DMS79 (cell line): Measurements from ENCODE around the gene GRIK3.
"Not testable (repeated sequence)": the region's sequence is repeated elsewhere in the genome, so short reads cannot be mapped to it uniquely, and the experiment has no call there.

Experiments used
- DNase-seq: peaks from one replicate; lab custom pipeline; 2025; lab: John Stamatoyannopoulos, UW

GRIK3 gene

DNA sequence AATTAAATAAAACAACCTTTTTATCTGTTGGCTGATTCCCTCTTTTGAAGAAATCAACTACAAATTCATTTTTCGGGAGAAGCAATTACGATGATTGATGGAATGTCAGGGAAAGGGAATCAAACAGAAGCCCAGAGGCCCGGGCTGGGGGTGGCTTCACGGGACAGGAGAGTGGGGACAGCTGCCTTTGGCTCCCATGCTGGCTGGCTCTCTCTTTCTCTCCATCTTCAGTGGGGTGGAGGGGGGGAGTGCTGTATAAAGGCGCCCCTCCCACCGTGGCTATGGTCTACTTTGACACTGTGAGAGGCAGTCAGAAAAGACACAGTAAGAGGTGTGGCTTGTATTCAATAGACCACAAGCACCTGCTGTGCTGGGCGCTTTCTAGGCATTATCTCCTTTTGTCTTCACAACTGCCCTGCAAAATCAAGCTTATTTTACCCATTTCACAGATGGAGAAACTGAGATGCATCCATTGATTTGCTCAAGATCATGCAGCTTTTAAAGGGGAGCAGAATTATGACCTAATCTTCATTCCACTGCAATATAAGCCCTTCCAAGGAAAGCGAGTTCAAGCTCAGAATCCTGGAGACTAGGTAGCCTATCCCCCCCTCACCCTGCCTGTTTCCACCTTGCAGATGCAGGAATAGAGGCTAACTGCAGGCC lies 92.9 kb downstream of the GRIK3 start:
- no peak for DNase-seq

DNA sequence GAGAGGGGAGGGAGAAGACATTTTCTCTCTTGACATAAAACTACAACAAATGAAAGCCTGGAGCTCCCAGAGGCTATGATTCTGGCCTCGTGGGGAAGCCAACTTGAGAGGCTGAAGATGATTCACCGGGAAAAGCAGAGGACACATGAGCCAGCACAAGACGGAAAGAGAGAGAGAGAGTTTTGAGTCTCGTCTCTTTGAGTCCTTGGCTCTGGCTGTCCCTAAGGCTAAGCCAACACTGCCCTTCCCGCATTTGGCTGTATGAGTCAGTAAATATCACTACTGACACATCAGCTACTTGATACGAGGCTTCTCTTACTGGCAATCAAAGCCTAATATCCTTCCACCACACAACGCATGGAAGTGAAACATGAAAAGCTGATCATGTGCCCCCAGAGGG lies 95.5 kb downstream of the GRIK3 start:
- no peak for DNase-seq

DNA sequence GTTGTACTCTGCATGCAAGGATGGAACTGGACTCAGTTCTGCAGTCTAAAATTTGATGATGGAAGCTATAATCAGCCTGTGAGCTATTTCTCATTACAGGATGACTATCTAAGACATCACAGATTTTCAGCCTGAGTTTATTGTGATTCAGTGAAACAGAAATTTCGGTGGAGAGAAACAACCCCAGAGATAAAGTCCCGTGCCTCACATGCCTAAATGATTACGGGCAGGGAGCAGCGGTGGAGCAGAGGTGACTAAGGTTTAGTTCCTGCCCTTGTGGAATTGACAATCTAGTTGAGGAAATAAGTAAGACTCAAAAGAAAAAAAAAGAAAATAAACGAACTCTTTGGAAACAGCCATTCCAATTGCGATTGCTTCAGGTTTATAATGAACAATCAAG lies 96.9 kb downstream of the GRIK3 start:
- DNase-seq = no peak

DNA sequence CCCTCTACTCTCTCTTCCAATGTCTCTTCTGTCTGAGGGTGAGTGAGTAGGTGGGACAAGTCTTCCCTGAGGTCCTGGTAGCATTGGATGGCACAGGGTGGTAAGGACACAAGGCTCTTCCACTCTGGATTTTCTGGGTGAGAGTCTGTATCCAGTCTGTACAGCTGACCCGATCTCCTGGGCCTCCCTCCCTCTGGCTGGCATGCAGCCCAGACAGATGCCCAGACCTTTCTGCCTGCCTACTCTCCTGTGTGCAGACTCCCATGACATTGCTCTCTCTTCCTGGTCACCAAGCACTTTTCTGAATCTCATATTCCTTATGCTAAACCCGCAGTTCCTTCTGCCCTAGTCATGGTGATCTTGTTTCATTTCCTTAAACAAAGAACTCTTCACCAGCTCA lies 100.3 kb downstream of the GRIK3 start:
- DNase-seq = peak; percentile 55

DNA sequence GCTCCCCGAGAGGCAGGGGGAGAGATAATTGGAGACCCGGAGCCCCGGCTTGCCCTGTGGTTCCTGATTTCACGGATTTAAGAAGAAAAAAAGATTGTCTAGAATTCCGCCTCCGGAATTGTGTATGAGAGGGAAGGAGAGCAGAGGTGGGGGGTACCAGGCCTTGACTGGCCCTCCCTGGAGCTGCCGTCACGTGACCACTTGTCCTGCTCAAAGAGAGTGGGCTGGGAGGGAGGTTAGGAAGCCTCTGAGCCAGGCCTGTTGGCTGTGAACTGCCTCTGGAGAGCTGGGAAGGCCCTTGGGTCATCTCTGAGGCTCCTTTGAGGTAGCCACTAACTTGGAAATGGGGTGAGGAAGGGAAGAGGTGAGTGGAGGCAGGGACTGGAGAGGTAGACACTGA lies 106.5 kb downstream of the GRIK3 start:
- no peak for DNase-seq

DNA sequence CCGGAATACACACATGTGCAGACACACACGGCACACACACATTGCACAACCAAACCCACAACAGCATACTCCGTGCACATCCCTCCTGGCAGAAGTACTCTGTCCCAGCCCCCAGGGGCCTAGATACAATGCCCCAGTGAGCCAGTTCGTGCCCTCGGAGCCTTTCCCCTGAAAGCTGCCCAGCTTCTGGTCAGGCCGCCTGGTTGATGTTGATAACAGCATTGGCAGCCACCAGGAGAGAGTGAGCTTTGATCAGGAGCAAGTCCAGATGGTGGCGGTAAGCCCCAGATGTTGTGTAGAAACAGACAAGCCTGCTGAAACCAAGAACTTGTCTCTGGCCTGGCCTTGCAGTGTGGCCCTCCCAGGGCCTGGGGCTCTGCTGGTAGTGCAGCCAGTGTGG lies 109.1 kb downstream of the GRIK3 start:
- no peak for DNase-seq

DNA sequence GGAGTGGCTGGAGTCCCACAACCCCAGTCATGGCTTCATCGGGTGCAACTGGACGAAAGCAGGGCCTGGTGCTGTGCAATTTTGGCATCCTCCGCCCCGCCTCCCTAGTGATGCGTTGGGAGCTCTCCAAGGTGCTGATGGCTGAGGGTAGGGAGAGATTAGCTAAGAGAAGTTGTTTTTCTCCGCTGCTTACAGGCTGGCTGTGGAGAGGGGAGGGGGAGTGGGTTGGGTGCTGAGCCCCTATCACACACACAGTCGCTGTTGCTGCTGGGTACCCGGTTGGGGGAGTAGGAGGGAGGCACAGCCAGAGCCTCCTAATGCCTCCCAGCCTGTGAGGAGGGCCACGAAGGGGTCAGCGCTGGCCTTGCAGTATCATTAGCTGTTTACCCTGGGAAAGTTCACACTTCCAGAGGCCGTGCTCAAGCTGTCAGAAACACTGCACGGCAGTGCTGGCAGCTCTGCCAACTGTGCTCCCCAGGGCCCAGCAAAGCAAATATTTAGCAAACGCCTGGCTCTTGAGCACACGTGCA lies 110.0 kb downstream of the GRIK3 start:
- peak; percentile 78 for DNase-seq

DNA sequence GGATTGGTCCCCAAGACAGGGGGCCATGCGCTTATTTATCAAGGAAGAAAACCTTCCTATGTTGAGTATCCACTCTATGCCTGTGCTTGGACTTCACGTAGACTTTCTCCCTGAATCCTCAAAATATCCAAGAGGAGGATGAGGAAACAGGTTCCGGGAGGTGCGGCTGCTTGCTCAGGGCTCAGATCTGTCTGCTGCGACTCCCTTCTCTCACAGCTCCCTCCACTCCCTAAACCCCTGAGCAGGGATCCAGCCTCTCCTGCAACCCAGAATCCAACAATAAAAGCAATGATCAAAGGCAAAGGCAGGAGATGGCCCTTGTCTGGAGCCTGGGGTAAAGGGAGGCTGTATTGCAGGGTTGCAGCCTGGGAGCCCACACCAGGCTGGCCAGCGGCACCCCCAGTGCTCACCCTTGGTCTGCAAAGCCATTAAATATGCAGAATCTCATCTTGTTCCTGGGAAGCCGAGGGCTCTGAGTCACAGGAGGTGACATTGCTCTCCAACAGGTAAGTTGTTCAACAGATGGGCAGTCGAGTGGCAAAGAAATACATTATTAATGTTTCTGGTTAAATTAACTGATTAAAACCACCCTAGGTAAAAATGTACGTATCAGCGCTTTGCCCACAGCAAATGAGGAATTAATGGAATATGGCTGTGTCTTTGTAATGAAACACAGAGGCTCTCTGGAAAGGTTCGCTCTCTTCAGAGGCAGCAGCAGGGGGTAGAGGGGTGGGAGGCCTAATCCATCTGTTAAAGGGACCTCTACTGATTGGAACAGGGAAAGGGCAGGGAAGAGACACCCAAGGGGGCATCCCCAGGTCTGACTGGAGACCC lies 111.5 kb downstream of the GRIK3 start:
- no peak for DNase-seq

DNA sequence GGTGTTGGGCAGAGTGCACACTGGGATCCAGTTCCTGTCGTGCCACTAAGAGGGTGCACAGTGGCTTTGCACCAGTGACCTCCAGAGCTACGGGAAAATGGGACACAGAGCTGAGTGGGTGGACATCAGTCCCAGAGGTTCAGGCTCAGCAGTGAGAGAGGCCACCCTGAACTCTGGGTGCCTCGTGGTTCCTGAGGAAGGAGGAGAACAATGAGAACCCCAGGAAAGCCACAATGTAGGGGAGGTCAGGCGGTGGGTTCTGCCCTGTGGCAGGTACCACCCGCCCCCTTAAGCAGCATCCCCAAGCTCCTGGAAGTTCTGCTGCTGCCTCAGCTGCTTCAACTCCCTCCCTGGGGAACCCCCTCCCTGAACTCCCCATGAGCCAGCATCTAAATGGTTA lies 112.2 kb downstream of the GRIK3 start:
- DNase-seq = no peak

DNA sequence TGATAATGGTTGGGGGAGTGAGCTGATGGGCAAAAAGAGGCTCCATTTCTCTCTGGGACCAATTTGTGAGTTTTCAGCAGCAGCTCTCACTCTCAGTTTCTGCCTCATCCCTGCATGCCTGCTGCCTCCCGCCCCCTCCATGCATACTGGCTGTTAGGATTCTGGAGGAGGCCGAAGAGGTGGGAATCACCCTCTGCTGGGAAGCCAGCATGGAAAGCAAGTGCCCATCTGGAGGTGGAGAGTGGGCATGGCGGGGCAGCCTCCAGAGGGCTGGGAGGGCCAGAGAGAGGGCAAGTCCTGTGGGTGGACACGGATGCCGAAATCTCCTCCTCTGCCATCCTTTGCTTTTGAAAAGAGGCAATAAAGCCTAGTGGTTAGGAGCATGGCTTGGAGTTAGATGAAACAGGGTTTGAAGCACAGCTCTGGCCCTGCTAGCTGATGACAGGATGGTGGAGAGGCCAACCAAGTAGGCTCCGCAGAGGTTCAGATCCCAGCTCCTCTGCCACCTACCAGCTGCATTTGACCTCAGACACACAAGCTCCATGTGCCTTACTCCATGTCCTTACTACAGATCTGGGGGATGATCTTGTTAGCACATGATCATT lies 113.4 kb downstream of the GRIK3 start:
- DNase-seq = no peak

DNA sequence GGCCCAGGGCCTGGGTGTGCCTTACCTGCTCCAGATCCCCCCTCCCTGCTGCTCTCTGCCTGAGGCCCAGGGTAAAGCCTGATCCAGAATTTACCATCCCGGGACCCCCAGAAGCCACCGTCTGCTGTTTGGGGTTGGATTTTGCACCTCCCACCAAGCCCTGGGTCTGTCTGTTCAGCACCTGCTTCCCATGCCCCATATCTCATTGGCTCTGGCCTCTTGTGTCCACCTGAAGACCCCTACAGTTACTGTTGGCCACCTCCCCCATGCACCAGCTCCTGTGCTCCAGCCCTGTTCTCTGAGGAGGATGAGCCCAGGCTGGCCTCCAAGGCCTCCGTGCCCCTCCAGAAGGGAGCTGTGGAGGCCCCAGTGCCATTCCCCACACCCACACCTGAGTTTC lies 113.9 kb downstream of the GRIK3 start:
- no peak for DNase-seq

DNA sequence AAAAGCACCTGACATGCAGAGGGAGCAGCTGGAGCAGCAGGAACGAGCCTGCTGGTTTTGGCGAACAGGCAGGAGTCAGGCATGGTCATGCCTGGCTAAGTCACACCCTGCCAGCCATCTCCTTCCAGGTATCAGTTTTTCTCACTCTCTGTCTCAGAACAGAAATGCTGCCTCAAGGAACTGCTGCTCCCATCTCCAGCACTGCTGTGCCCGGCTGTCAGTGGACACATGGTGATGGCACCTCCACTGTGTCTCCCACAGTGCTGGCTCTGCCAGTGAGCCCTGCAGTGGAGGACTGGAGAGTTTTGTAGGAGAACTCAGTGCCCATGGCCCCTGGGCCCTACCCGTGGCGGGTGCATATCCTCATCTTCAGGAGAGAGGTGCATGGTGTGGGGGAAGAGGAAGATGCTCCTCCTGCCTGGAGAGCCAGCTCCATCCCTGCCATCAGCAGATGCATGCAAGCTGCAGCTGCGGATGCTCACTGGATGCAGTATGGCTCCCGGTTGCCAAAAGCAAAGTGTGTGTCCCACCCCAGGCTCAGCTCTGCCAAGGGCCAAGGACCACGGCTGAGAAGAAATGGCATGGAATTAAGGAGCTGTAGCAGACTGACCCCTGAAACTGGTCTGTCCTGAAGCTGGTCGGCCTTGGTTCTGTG lies 114.7 kb downstream of the GRIK3 start:
- DNase-seq = no peak

DNA sequence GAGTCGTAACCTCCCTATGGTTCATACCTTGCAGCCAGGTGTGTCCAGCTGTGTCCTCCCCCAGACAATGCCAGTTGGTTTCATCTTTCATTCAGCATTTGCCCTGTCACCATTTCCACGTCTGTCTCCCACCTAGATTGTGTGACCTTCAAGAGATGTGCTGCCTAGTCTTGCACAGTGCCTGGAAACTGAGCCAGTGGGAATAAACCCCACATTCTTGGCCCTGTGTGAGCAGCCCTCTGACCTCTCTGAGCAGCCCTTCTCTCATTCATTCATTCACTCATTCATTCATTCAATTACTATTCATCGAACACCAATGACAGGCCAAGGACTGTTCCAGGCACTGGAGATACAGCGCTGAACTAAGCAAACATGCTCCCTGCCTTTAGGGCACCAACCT lies 115.7 kb downstream of the GRIK3 start:
- no peak for DNase-seq

DNA sequence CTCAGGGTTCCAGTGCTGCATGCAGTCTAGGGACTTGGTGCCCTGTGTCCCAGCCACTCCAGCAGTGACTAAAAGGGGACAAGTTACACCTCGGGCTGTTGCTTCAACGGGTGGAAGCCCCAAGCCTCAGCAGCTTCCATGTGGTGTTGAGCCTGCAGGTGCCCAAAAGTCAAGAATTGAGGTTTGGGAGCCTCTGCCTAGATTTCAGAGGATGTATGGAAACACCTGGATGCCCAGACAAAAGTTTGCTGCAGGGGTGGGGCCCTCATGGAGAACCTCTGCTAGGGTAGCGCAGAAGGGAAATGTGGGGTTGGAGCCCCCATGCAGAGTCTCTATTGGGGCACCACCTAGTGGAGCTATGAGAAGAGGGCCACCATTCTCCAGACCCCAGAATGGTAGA lies 117.8 kb downstream of the GRIK3 start:
- not testable (repeated sequence) for DNase-seq

DNA sequence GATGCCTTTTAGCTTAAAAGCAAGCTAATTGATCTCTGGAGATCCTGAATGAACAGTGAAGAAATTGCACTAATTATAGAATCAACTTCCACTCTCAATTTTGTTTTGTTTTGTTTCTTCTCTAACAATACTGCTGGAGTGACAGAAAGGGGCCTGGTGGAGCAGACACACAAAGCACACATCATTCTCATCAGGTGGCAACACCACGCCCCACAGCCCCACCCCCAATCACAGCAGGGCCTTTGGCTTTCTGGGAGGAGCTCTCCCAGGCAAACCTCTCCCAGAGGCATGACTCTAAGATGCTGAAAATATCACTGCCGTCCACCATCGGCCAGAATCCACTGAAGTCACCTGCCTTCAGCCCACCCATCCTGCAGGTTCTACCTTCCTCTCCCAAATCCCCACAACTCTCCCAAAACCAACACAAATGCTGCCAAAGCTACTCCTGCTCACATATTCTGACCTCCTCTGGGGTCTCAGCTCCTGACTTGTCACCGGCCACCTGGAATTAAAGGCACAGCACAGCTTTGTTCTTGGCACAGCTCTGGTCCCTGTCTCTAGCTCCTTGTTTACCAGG lies 120.7 kb downstream of the GRIK3 start:
- no peak for DNase-seq

DNA sequence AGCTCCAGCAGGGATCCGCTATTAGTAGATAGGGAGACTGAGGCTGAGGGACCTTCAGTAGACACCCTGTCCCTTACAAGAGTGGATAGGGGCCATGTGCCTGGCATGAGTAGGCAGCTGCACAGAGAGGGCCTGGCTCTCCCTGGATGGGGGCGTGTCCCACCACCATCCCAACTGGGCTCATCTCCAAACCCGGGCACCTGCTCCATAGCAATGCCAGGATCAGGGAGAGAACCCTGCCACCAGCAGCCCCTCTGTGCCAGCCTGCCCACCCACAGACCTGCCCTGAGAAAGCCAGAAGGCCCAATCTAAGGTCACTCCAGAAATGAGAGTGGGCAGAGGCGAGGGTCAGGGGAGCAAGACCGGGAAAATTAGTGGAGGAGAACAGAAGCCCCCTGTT lies 121.3 kb downstream of the GRIK3 start:
- no peak for DNase-seq

DNA sequence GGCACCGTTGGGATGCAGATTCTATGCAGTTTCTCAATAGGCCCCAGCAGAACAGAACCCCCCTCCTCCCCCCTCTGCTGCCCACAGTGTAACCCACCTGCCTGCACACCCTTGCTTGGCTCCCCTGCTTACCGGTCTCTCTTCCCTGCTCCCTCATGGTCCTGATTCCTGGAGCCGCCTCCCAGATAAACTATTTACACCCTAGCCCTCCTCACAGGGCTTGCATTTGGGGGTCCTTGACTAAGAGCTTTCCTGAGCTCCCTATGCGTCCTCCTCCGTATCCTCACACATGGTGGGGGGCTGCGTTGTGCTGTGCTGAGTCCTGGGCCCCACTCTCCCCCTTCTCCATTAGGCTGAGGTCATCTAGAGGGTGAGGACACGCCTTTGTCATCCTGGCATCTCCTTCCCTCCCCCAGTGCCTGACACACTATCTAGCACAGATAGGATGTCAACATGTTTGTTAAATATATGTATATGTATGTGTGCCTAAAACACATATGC lies 121.9 kb downstream of the GRIK3 start:
- no peak for DNase-seq

DNA sequence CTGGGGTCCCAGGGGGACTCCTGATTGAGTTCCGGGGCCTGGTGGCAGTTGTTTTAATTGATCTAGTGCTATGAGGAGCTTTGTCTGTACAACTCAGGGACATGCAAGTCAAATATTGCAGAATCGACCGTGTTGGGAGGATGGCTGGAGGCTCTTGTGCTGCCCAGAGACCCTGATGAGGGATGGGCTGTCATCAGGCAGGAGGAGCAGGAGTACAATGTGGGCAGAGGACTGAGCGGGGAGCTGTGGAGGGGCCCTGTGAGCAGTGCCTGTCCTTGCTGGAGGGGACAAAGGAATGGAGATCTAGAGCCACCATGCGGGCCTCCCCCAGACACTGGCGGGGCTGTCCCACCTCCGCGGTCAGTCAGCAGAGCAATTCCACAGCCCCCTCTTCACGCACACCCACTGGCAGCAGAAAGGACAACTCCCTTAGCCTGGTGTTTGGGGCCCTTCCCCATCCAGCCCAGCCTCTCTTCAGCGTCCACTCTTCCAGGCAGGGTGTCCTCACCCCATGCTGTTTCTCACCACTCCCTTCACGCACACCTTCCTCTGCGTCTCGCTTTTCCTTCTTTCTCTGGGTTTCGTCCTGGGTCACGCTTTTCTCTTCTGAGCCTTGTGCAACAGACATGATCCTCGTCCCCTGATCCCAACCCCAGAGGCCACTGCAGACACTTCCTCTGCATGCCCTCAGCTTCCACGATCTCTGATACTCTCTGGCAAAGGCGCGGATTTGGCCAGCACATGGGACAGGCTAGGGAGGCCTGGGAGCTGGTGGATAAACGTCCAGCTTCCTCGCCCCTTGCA lies 122.6 kb downstream of the GRIK3 start:
- no peak for DNase-seq

DNA sequence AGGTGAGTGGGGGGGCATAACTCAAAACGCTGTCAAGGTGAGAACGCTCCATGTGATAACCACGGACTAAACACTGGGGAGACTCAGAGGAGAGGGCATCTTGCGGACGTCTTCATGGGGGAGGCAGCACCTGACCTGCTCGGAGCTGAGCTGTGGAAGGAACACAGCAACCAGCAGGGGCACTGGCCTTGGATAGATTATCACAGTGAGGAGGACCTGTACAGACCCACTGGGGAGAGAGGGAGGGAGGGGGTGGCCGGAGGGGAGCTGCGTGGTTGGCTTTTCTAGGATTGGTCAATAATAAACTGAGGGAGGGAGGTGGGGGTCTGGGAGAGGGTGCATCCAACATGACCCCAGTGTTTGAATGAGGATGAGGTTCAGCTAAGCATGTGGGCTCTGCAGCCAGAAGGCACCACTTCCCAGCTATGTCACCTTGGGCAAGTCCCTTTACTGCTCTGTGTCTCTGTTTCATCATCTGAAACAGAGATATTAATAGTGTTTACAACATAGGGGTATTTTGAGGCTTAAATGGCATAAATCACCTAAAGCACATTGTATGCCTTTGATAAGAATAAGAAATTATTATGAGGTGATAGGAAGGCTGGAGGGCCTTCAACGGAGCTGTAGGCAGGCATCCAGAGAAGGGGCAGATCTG lies 123.3 kb downstream of the GRIK3 start:
- no peak for DNase-seq

DNA sequence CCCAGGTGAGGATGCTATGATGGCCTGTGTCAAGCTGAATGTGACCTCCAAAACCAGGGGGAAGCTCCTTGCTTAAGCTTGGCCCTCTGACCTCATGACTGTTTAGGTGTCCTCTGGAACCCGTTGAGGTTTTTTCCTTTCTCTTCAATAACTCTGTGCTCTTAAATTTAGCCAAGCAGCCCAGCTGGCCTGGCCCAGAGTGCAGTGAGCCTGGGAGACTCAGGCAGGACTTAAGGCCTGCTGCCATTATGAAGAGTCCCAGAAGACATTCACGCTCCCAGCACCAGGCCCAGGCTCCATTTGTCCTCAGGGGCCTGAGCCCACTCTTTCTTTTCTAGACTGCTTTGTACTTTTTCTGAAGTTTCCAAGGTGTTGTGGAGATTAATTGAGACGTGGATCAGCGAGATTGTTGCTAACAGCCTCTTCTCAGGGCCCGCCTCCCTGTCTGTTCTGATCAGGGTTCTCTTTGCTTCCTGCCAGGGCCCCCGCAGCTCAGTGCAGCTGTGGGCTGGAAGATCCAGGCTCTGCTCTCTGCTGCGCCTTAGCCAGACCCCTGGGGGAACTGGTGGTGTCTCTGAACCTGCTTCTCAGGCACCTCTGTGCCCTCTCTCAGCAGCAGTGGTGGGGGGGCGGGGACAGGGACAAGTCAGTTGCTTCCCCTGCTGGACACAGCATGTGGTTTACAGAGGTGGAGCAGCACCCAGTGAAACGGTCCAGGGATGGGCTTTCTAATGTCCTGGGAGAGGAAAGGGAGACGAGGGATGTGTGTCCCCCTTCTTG lies 124.2 kb downstream of the GRIK3 start:
- no peak for DNase-seq
